ENCODE data around the gene RAMP1. TPM values are rescaled to one million over a fixed set of nuclear protein-coding genes. Genes with fewer than 3 reads are reported as not detected.

The RAMP1 gene
- total and polyA plus RNA-seq, 2 of the 4 experiments (the other 2 are of a cell fraction): 15.8 to 77.1 TPM

DNA sequence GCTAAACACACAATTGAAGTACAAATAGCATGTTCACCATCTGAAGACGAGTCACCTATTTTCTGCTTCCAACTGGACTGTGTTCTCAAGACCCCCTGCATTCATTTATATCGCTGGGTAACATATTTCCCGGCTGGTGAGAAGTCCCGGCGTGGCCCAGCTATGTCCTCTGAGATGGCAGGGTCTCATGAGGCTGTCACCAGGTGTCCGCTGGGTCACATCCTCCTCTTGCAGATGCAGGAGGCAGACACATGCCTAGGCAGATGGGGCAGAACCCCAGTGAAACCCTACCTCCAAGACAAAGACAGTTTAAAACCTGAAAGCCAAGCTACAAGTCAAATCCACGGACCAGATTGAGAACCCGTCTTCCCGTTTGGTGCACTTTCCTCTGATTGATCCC lies 70.6 kb downstream of the RAMP1 start:
- H3K14ac ChIP-seq (replicated peaks; ENCODE audit: low read depth, low read length): no peak overlapping the region
- H3K4me2 ChIP-seq (ENCODE audit: low read depth, low read length): no peak overlapping the region
- no peak overlapping the region for H2BK5ac ChIP-seq (ENCODE audit: low read depth, low read length, poor library complexity, severe bottlenecking)
- H3K9ac ChIP-seq (ENCODE audit: low read depth, low read length): no peak overlapping the region
- no peak overlapping the region for H2AFZ ChIP-seq (replicated peaks; ENCODE audit: low read length, poor library complexity)
- H2AK9ac ChIP-seq (replicated peaks; ENCODE audit: low read depth, low read length, poor library complexity): no peak overlapping the region
- peaks cover 8% of the 10 kb centered on the region for H4K20me1 ChIP-seq (ENCODE audit: insufficient read depth, low read length)
- H3K23ac ChIP-seq (ENCODE audit: low read depth, low read length): no peak overlapping the region
- peaks cover 13% of the 10 kb centered on the region for H3K9me1 ChIP-seq (ENCODE audit: insufficient read depth, low read length)
- 94% methylated on average over 3 of the region's 9 CpGs; no CpG with 5 or more reads in 1 of the 2 experiments for WGBS, 2 experiments (ENCODE audit: extremely low coverage in 2 of 2, insufficient read length in 1 of 2)
- H3K27ac ChIP-seq (ENCODE audit: insufficient read depth, low read length): no peak overlapping the region
- H3K18ac ChIP-seq (ENCODE audit: low read depth, low read length): no peak overlapping the region; the same call in 1 of the 2 replicates
- no peak for TF ChIP-seq BHLHE40 (IDR thresholded peaks at IDR 0.05; ENCODE audit: low read depth, low read length)
- TF ChIP-seq FOS (IDR thresholded peaks at IDR 0.05; ENCODE audit: low read depth, low read length): no peak
- TF ChIP-seq, protein P1, sequence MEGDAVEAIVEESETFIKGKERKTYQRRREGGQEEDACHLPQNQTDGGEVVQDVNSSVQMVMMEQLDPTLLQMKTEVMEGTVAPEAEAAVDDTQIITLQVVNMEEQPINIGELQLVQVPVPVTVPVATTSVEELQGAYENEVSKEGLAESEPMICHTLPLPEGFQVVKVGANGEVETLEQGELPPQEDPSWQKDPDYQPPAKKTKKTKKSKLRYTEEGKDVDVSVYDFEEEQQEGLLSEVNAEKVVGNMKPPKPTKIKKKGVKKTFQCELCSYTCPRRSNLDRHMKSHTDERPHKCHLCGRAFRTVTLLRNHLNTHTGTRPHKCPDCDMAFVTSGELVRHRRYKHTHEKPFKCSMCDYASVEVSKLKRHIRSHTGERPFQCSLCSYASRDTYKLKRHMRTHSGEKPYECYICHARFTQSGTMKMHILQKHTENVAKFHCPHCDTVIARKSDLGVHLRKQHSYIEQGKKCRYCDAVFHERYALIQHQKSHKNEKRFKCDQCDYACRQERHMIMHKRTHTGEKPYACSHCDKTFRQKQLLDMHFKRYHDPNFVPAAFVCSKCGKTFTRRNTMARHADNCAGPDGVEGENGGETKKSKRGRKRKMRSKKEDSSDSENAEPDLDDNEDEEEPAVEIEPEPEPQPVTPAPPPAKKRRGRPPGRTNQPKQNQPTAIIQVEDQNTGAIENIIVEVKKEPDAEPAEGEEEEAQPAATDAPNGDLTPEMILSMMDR (conservative IDR thresholded peaks at IDR 0.05; ENCODE audit: low read depth, low read length): no peak
- no peak for TF ChIP-seq CEBPB (IDR thresholded peaks at IDR 0.05; ENCODE audit: low read depth, low read length)
- no peak for TF ChIP-seq POLR2A (IDR thresholded peaks at IDR 0.05; ENCODE audit: low read depth, low read length)
- TF ChIP-seq, protein P2, sequence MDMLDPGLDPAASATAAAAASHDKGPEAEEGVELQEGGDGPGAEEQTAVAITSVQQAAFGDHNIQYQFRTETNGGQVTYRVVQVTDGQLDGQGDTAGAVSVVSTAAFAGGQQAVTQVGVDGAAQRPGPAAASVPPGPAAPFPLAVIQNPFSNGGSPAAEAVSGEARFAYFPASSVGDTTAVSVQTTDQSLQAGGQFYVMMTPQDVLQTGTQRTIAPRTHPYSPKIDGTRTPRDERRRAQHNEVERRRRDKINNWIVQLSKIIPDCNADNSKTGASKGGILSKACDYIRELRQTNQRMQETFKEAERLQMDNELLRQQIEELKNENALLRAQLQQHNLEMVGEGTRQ (IDR thresholded peaks at IDR 0.05; ENCODE audit: low read depth, low read length): no peak
- TF ChIP-seq MAZ (IDR thresholded peaks at IDR 0.05; ENCODE audit: borderline replicate concordance, low read depth, low read length): no peak
- TF ChIP-seq RCOR1 (IDR thresholded peaks at IDR 0.05; ENCODE audit: insufficient replicate concordance, low read length): no peak
- TF ChIP-seq SMC3 (IDR thresholded peaks at IDR 0.05; ENCODE audit: low read depth, low read length): no peak
- TF ChIP-seq CHD1 (IDR thresholded peaks at IDR 0.05; ENCODE audit: low read depth, low read length): no peak
- TF ChIP-seq MXI1 (IDR thresholded peaks at IDR 0.05; ENCODE audit: borderline replicate concordance, low read depth, low read length): no peak
- TF ChIP-seq RAD21 (IDR thresholded peaks at IDR 0.05; ENCODE audit: low read length): no peak
- TF ChIP-seq NFE2L2 (IDR thresholded peaks at IDR 0.05; ENCODE audit: low read depth, low read length): no peak
- TF ChIP-seq RFX5 (IDR thresholded peaks at IDR 0.05; ENCODE audit: low read depth, low read length): no peak
- TF ChIP-seq, protein P3, sequence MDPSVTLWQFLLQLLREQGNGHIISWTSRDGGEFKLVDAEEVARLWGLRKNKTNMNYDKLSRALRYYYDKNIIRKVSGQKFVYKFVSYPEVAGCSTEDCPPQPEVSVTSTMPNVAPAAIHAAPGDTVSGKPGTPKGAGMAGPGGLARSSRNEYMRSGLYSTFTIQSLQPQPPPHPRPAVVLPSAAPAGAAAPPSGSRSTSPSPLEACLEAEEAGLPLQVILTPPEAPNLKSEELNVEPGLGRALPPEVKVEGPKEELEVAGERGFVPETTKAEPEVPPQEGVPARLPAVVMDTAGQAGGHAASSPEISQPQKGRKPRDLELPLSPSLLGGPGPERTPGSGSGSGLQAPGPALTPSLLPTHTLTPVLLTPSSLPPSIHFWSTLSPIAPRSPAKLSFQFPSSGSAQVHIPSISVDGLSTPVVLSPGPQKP (IDR thresholded peaks at IDR 0.05; ENCODE audit: borderline replicate concordance, low read depth, low read length): no peak
- TF ChIP-seq MAFK (IDR thresholded peaks at IDR 0.05; ENCODE audit: low read depth, low read length): no peak
- no peaks in the 10 kb centered on the region for H3K79me1 ChIP-seq (ENCODE audit: low read depth in 1 of 2, low read length in 2 of 2)
- H2BK120ac ChIP-seq (ENCODE audit: low read depth, low read length): no peak overlapping the region; the same call in 1 of the 2 replicates
- H2BK20ac ChIP-seq (ENCODE audit: low read depth, low read length): peak overlapping the region; percentile 20; the same call in 1 of the 2 replicates
- no peak overlapping the region; the same call in 1 of the 2 replicates for H2AK5ac ChIP-seq (ENCODE audit: low read depth, low read length)
- H3K4ac ChIP-seq (ENCODE audit: low read depth, low read length): no peak overlapping the region
- H4K8ac ChIP-seq (ENCODE audit: low read depth in 2 of 2, low read length in 2 of 2): no peak overlapping the region
- intact Hi-C loops (cut with micrococcal nuclease) (loop anchor here (5.0 kb wide), 1 partner anchor 67 kb away; no protein-coding TSS in a partner anchor), in situ Hi-C loops (cut with MboI; ENCODE audit: low sequenced_read_pairs) (no loop called here), dilution Hi-C loops (cut with HindIII; ENCODE audit: low sequenced_read_pairs, unreplicated experiment) (no loop called here)
- H3K4me1 ChIP-seq (ENCODE audit: control insufficient read depth, insufficient read depth, low read length): peaks cover 16% of the 10 kb centered on the region
- no peak for ATAC-seq (ENCODE audit: low read depth)
- no TSS peak for BruUV-seq (replicated peaks)
- ChIA-PET CTCF (no interaction called here), POLR2A (ENCODE audit: unreplicated experiment) (no interaction called here)
- H3K36me3 ChIP-seq (ENCODE audit: control insufficient read depth, insufficient read depth, low read length): no peaks in the 10 kb centered on the region
- H4K5ac ChIP-seq (ENCODE audit: low read depth, low read length): no peak overlapping the region
- no peak for DNase-seq
- H3K27me3 ChIP-seq (ENCODE audit: control insufficient read depth, insufficient read depth, low read length): no peaks in the 10 kb centered on the region
- no peaks in the 10 kb centered on the region for H3K9me3 ChIP-seq (ENCODE audit: control insufficient read depth, insufficient read depth, low read length)
- 0 out of 3 replicates have a peak overlapping the region, but pooled peaks have one; percentile 27 for H2BK15ac ChIP-seq (ENCODE audit: low read depth, low read length)
- no peak overlapping the region for H3K56ac ChIP-seq (ENCODE audit: extremely low read depth, insufficient read depth, low read length)
- no peak overlapping the region for H4K91ac ChIP-seq (ENCODE audit: insufficient read depth, low read depth, low read length)
- H3K4me3 ChIP-seq (ENCODE audit: insufficient read depth, low read depth, low read length): no peak overlapping the region
